Measurements from ENCODE around the gene CDKN2A.
"Not testable (repeated sequence)": the region's sequence is repeated elsewhere in the genome, so short reads cannot be mapped to it uniquely, and the experiment has no call there.

Gene CDKN2A

GRCh38 chr9:21982391-21982790 is 11.8 kb downstream of the CDKN2A start:
- no peak for DNase-seq

- no peak for DNase-seq
Measured at GRCh38 chr9:21976334-21976875, 17.8 kb downstream of the CDKN2A start.

GRCh38 chr9:21974722-21975409 is 19.3 kb downstream of the CDKN2A start:
- DNase-seq = peak; percentile 89

GRCh38 chr9:21974343-21974721 is 19.9 kb downstream of the CDKN2A start:
- no peak for DNase-seq

GRCh38 chr9:21972361-21972760 is 21.8 kb downstream of the CDKN2A start:
- no peak for DNase-seq

- no peak for DNase-seq
Measured at GRCh38 chr9:21970800-21971640, 23.2 kb downstream of the CDKN2A start.

- DNase-seq = no peak
Measured at GRCh38 chr9:21969951-21970799, 24.0 kb downstream of the CDKN2A start.

- DNase-seq = no peak
Measured at GRCh38 chr9:21969011-21969940, 24.9 kb downstream of the CDKN2A start.

- no peak for DNase-seq
Measured at GRCh38 chr9:21968331-21969010, 25.7 kb downstream of the CDKN2A start.

- no peak for DNase-seq
Measured at GRCh38 chr9:21967702-21968101, 26.5 kb downstream of the CDKN2A start.

GRCh38 chr9:21967169-21967568 is 27.0 kb downstream of the CDKN2A start:
- no peak for DNase-seq

- DNase-seq = no peak
Measured at GRCh38 chr9:21966140-21966851, 27.9 kb downstream of the CDKN2A start.

GRCh38 chr9:21965401-21965951 is 28.7 kb downstream of the CDKN2A start:
- no peak for DNase-seq

- DNase-seq = no peak
Measured at GRCh38 chr9:21964925-21965385, 29.2 kb downstream of the CDKN2A start.

GRCh38 chr9:21961569-21961968 is 32.6 kb downstream of the CDKN2A start:
- no peak for DNase-seq

GRCh38 chr9:21959268-21959667 is 34.9 kb downstream of the CDKN2A start:
- DNase-seq = not testable (repeated sequence)

GRCh38 chr9:21958833-21959232 is 35.4 kb downstream of the CDKN2A start:
- no peak for DNase-seq

GRCh38 chr9:21945606-21946005 is 48.6 kb downstream of the CDKN2A start:
- no peak for DNase-seq

GRCh38 chr9:21943464-21943863 is 50.7 kb downstream of the CDKN2A start:
- DNase-seq = no peak

- no peak for DNase-seq
Measured at GRCh38 chr9:21941337-21941995, 52.7 kb downstream of the CDKN2A start.
